ENCODE data around the gene AFF3.
A peak's percentile ranks its signal among the peaks of the same experiment; 100 is the strongest.

The AFF3 gene

DNA sequence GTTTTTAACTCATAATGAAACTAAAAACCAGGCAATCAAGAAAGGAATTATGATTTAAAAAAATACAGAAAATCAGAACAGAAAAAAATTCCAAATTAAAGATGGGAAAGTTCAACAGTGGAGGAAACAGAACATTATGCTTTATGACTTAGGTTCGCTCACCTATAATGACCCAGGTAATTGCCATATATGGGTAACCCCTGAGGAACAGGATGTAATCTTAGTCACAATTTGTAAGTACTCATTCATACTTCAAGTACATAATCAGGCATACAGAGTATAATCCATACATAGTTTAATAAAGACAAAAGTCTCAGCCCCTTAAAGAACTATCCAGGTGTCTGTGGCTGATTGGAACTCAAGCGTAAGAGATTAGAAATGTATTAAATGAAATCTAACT lies 159.6 kb downstream of the AFF3 start:
- H2AFZ ChIP-seq (ENCODE audit: insufficient read depth, low read length, poor library complexity): no peak overlapping the region
- no peak overlapping the region for H3K14ac ChIP-seq (ENCODE audit: low read length)
- H2BK120ac ChIP-seq (ENCODE audit: insufficient read depth, low read length, poor library complexity): no peak overlapping the region

DNA sequence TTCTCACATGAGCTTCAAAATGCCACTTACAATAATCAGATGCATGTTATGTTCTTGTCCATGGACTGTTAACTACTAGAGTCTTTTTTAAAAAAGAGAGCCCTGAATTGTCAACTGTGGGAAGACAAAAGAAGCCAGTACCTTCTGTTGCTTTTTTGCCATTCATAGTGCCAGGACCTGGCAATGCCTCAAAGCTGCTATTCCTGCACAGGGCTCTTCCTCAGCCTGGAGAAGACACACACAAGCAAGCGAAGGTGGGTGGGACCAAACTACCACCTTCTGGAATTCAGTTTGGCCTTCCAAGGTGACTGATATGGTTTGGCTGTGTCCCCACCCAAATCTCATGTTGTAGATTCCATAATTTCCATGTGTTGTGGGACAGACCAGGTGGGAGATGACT lies 160.6 kb downstream of the AFF3 start:
- H2AFZ ChIP-seq (ENCODE audit: insufficient read depth, low read length, poor library complexity): no peak overlapping the region
- H2AK5ac ChIP-seq (ENCODE audit: low read length): no peak overlapping the region
- H4K8ac ChIP-seq (ENCODE audit: low read depth, low read length): no peak overlapping the region
- no peak overlapping the region for H3K4ac ChIP-seq (ENCODE audit: low read depth, low read length)
- no peaks in the 10 kb centered on the region for H3K79me1 ChIP-seq (ENCODE audit: low read length)
- WGBS (ENCODE audit: extremely low coverage, insufficient coverage, insufficient read length): no CpG with 5 or more reads among the region's 1 CpG
- H4K12ac ChIP-seq (ENCODE audit: low read depth, low read length): no peak overlapping the region
- no peak overlapping the region for H3K18ac ChIP-seq (ENCODE audit: low read length)
- no peak overlapping the region for H3K23ac ChIP-seq (ENCODE audit: low read length)
- H3K9me3 ChIP-seq (ENCODE audit: insufficient read depth, low read depth, low read length): no peaks in the 10 kb centered on the region
- no peak overlapping the region for H2BK12ac ChIP-seq (ENCODE audit: low read length)
- H3K9ac ChIP-seq (ENCODE audit: low read length): no peak overlapping the region
- no peaks in the 10 kb centered on the region for H3K27me3 ChIP-seq (ENCODE audit: insufficient read depth, low read length)
- no peak for DNase-seq
- no peak overlapping the region for H3K14ac ChIP-seq (ENCODE audit: low read length)
- no peak overlapping the region for H4K91ac ChIP-seq (ENCODE audit: low read depth, low read length)
- no peaks in the 10 kb centered on the region for H3K36me3 ChIP-seq (ENCODE audit: control insufficient read depth in 1 of 2, insufficient read depth in 2 of 2, low read length in 2 of 2)
- H3K79me2 ChIP-seq (ENCODE audit: control insufficient read depth, insufficient read depth, low read length, poor library complexity): no peaks in the 10 kb centered on the region
- no peak overlapping the region for H2BK120ac ChIP-seq (ENCODE audit: insufficient read depth, low read length, poor library complexity)
- no peak overlapping the region for H3K27ac ChIP-seq (ENCODE audit: low read depth, low read length)
- no peak overlapping the region for H3K4me2 ChIP-seq (ENCODE audit: low read length)
- no peaks in the 10 kb centered on the region for H3K4me1 ChIP-seq (ENCODE audit: control insufficient read depth in 1 of 2, insufficient read depth in 2 of 2, low read length in 2 of 2)
- no peak overlapping the region for H2BK5ac ChIP-seq (ENCODE audit: low read depth, low read length, poor library complexity)
- no peak overlapping the region for H3K4me3 ChIP-seq (ENCODE audit: low read depth, low read length)

More for the DNA sequence above, 159.6 kb downstream of the AFF3 start:
- H3K79me1 ChIP-seq (ENCODE audit: low read length): no peaks in the 10 kb centered on the region
- H2BK5ac ChIP-seq (ENCODE audit: low read depth, low read length, poor library complexity): no peak overlapping the region
- H3K27ac ChIP-seq (ENCODE audit: low read depth, low read length): no peak overlapping the region
- H4K12ac ChIP-seq (ENCODE audit: low read depth, low read length): no peak overlapping the region
- no peak overlapping the region for H3K23ac ChIP-seq (ENCODE audit: low read length)
- H3K4me1 ChIP-seq (ENCODE audit: control insufficient read depth in 1 of 2, insufficient read depth in 2 of 2, low read length in 2 of 2): no peaks in the 10 kb centered on the region
- H3K4me3 ChIP-seq (ENCODE audit: low read depth, low read length): no peak overlapping the region
- no peaks in the 10 kb centered on the region for H3K36me3 ChIP-seq (ENCODE audit: control insufficient read depth in 1 of 2, insufficient read depth in 2 of 2, low read length in 2 of 2)
- H3K9ac ChIP-seq (ENCODE audit: low read length): no peak overlapping the region
- DNase-seq: no peak
- H2BK12ac ChIP-seq (ENCODE audit: low read length): no peak overlapping the region
- H3K4ac ChIP-seq (ENCODE audit: low read depth, low read length): no peak overlapping the region
- WGBS (ENCODE audit: extremely low coverage, insufficient coverage, insufficient read length): no CpG with 5 or more reads among the region's 2 CpGs
- H2AK5ac ChIP-seq (ENCODE audit: low read length): no peak overlapping the region
- H3K27me3 ChIP-seq (ENCODE audit: insufficient read depth, low read length): no peaks in the 10 kb centered on the region
- H3K18ac ChIP-seq (ENCODE audit: low read length): no peak overlapping the region
- H4K8ac ChIP-seq (ENCODE audit: low read depth, low read length): no peak overlapping the region
- no peaks in the 10 kb centered on the region for H3K79me2 ChIP-seq (ENCODE audit: control insufficient read depth, insufficient read depth, low read length, poor library complexity)
- H4K91ac ChIP-seq (ENCODE audit: low read depth, low read length): no peak overlapping the region
- H3K9me3 ChIP-seq (ENCODE audit: insufficient read depth, low read depth, low read length): no peaks in the 10 kb centered on the region
- no peak overlapping the region for H3K4me2 ChIP-seq (ENCODE audit: low read length)

GRCh38 chr2:99980176-99980575 lies 162.2 kb downstream of the AFF3 start:
- Histone ChIP-seq H2BK120ac (ENCODE audit: insufficient read depth, low read length, poor library complexity) (no peak overlapping the region), H3K9ac (ENCODE audit: low read length) (no peak overlapping the region)

GRCh38 chr2:99977966-99978365 lies 164.4 kb downstream of the AFF3 start:
- H3K23ac ChIP-seq (ENCODE audit: low read length): no peak overlapping the region
- H2AK5ac ChIP-seq (ENCODE audit: low read length): no peak overlapping the region
- no peak for DNase-seq

More at GRCh38 chr2:99980176-99980575, 162.2 kb downstream of the AFF3 start:
- no peak overlapping the region for H2BK12ac ChIP-seq (ENCODE audit: low read length)
- H3K18ac ChIP-seq (ENCODE audit: low read length): no peak overlapping the region
- H2BK5ac ChIP-seq (ENCODE audit: low read depth, low read length, poor library complexity): no peak overlapping the region
- H3K23ac ChIP-seq (ENCODE audit: low read length): no peak overlapping the region
- H2AFZ ChIP-seq (ENCODE audit: insufficient read depth, low read length, poor library complexity): no peak overlapping the region
- H3K14ac ChIP-seq (ENCODE audit: low read length): no peak overlapping the region
- no peak overlapping the region for H4K12ac ChIP-seq (ENCODE audit: low read depth, low read length)
- no peak overlapping the region for H3K4me3 ChIP-seq (ENCODE audit: low read depth, low read length)
- H3K4me2 ChIP-seq (ENCODE audit: low read length): no peak overlapping the region
- no peaks in the 10 kb centered on the region for H3K4me1 ChIP-seq (ENCODE audit: control insufficient read depth in 1 of 2, insufficient read depth in 2 of 2, low read length in 2 of 2)
- H4K91ac ChIP-seq (ENCODE audit: low read depth, low read length): no peak overlapping the region
- H3K79me2 ChIP-seq (ENCODE audit: control insufficient read depth, insufficient read depth, low read length, poor library complexity): no peaks in the 10 kb centered on the region
- no peak overlapping the region for H4K8ac ChIP-seq (ENCODE audit: low read depth, low read length)
- H3K27ac ChIP-seq (ENCODE audit: low read depth, low read length): no peak overlapping the region
- no peak for DNase-seq
- no peaks in the 10 kb centered on the region for H3K36me3 ChIP-seq (ENCODE audit: control insufficient read depth in 1 of 2, insufficient read depth in 2 of 2, low read length in 2 of 2)
- WGBS (ENCODE audit: extremely low coverage, insufficient coverage, insufficient read length): no CpG with 5 or more reads among the region's 2 CpGs
- H3K4ac ChIP-seq (ENCODE audit: low read depth, low read length): no peak overlapping the region
- H3K9me3 ChIP-seq (ENCODE audit: insufficient read depth, low read depth, low read length): no peaks in the 10 kb centered on the region
- H3K27me3 ChIP-seq (ENCODE audit: insufficient read depth, low read length): no peaks in the 10 kb centered on the region
- no peaks in the 10 kb centered on the region for H3K79me1 ChIP-seq (ENCODE audit: low read length)
- no peak overlapping the region for H2AK5ac ChIP-seq (ENCODE audit: low read length)

More at GRCh38 chr2:99977966-99978365, 164.4 kb downstream of the AFF3 start:
- Histone ChIP-seq H3K79me2 (ENCODE audit: control insufficient read depth, insufficient read depth, low read length, poor library complexity) (no peaks in the 10 kb centered on the region), H2AFZ (ENCODE audit: insufficient read depth, low read length, poor library complexity) (no peak overlapping the region), H3K9me3 (ENCODE audit: insufficient read depth, low read depth, low read length) (no peaks in the 10 kb centered on the region), H3K9ac (ENCODE audit: low read length) (no peak overlapping the region), H4K12ac (ENCODE audit: low read depth, low read length) (no peak overlapping the region), H3K27me3 (ENCODE audit: insufficient read depth, low read length) (no peaks in the 10 kb centered on the region), H3K18ac (ENCODE audit: low read length) (no peak overlapping the region), H3K4me3 (ENCODE audit: low read depth, low read length) (no peak overlapping the region), H2BK5ac (ENCODE audit: low read depth, low read length, poor library complexity) (no peak overlapping the region), H3K27ac (ENCODE audit: low read depth, low read length) (no peak overlapping the region), H4K91ac (ENCODE audit: low read depth, low read length) (peak overlapping the region; percentile 48), H4K8ac (ENCODE audit: low read depth, low read length) (no peak overlapping the region), H3K14ac (ENCODE audit: low read length) (no peak overlapping the region), H3K79me1 (ENCODE audit: low read length) (no peaks in the 10 kb centered on the region), H2BK120ac (ENCODE audit: insufficient read depth, low read length, poor library complexity) (no peak overlapping the region), H3K4me2 (ENCODE audit: low read length) (no peak overlapping the region), H2BK12ac (ENCODE audit: low read length) (no peak overlapping the region), H3K4ac (ENCODE audit: low read depth, low read length) (no peak overlapping the region), H3K36me3 (ENCODE audit: control insufficient read depth in 1 of 2, insufficient read depth in 2 of 2, low read length in 2 of 2) (no peaks in the 10 kb centered on the region), H3K4me1 (ENCODE audit: control insufficient read depth in 1 of 2, insufficient read depth in 2 of 2, low read length in 2 of 2) (peaks cover 4% of the 10 kb centered on the region in 2 experiments)
- WGBS (ENCODE audit: extremely low coverage, insufficient coverage, insufficient read length): no CpG with 5 or more reads among the region's 1 CpG
